Fibroblast of the conjunctiva (primary cell): ENCODE results near the gene TTC21B.

Experiments
- DNase-seq: peaks from one replicate; pipeline ENCODE4 v3.0.0-alpha.2; 2010; ENCODE audit warnings: low read depth

The TTC21B gene

DNA sequence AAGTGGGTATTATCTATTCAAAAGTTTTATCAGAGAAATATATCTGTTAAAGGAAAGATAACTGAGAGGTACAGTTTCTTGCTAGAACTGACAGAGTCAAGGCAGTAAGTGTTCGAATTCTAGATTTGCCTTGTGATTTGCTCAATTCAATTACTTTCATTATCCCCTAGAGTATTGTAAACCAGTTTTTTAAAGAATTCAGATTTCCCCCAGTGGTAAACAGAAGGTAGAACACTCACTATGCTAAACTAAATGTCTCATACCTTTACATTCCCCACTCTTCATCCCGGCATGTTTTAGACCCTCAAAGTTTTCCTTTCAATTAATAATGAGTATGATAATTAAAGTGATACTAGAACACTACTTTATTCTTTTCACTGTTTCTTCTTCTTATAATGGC is 28.6 kb downstream of the TTC21B start:
- DNase-seq = no peak

DNA sequence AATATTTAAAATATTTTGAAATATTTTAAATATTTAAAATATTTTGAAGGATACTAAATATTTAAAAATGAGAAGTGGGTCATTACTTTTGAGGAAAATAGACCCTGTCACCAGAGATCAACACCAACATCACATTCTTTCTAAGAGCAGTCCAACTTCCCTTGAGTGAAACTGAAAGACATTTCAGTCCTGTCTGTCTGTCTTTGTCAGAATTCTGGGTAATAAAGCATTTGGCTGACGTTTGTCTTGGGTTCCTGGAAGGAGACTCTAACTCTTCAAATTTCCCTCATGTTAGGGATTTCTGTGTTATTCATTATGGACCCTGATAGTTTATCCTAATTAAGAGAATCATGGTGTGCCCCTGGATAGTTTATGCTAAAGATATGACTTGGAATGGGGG is 32.8 kb downstream of the TTC21B start:
- no peak for DNase-seq

DNA sequence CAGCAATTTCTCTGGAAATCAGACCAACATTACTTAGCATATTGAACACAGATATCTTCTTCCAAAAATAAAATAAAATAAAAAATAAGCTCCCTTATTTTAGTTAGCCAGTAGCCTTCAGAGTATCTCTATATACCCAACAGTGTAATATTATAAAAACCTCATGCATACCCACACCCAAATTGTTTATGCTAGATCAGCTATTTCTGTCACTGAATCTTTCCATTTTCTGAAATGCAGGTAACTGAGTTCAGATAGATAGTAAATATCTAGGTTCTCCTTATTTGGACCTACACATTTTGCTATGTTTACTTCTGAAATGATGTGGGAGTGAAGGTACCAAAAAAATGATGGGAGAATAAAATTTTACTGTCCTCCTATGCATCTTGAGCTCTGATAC is 39.9 kb downstream of the TTC21B start:
- no peak for DNase-seq

DNA sequence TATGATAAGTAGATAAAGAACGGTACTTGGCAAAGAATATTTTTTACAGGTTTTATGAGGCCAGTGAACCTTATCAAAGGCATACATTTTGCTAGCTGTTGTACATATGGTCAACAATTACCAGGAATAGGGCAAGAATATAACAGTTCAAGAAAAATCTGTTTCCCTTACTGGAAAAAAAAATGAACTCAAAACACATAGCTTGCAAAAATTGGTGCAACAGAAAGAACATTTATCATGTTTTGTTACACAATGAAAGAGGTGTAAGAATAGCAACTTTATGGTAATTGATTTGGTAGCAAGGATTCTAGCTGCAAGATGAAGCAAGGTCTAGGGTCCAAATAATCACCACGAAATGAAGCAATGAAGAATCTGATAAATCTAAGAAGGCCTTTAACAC is 41.6 kb downstream of the TTC21B start:
- no peak for DNase-seq

DNA sequence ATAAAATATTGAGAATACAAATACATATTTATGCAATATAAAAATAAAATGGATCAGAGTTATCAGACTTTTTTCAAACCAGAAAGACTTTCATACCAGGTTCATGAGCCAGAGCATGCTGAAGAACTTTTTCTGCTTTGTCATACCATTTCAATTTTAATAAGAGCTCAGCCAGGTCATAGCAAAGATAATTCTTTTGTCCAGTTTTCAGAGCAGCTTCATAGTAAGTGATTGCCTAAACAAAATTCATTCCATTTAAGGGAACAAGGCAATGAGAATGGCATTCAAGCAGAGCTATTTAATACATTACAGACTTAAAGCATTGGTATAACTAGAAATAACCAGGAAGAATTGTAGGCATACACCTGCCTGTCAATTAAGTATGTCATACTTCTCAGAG is 42.3 kb downstream of the TTC21B start:
- no peak for DNase-seq

DNA sequence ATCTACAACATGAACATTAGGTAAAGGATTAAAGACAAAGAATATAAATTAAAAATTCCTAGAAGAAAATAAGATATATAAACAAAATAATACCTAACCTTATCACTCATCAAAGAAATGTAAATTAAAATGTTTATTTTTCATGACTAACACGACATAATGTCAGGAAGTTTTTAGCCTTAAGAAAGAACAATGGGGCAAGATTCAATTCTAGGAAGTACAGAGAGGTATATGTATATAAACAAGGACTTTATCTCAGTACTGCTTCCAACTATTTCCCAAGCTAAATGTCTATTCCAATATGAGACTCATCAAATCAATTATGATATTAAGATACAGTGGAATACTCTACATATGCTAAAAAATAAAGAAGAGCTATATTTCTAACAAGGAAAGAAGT is 44.1 kb downstream of the TTC21B start:
- DNase-seq = no peak

DNA sequence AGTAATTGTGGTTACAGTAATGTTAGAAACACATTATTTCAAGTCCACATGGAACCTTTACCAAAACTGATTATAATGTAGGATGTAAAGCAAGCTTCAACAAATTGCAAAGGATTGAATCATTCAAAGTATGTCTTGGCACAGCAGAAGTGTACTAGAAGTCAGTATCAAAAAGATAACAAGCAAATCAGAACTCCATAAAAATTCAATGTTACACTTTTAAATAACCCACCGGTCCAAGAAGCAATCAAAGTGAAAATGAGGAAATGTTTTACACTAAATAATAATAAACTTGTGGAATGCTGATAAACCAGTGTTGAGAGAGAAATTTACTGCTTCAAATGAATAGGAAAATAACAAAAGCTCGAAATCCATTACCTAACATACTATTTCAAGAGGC is 47.7 kb downstream of the TTC21B start:
- DNase-seq = peak; percentile 27

DNA sequence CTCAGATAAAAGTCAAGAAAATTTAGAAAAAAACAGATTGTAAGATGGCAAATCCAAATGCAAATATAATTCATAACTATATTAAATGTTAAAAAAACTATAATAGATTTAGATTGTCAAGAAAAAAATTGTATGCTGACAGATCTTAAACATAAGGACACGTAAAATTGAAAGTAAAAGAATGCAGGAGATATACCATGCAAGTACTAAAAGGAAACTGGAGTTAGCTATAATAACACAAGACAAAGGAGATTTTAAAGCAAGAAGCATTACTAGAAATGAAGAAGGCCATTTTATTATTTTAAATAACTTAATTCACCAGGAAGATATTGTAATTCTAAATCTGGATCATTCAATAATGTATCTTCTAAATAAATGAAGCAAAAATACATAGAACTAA is 48.3 kb downstream of the TTC21B start:
- no peak for DNase-seq

DNA sequence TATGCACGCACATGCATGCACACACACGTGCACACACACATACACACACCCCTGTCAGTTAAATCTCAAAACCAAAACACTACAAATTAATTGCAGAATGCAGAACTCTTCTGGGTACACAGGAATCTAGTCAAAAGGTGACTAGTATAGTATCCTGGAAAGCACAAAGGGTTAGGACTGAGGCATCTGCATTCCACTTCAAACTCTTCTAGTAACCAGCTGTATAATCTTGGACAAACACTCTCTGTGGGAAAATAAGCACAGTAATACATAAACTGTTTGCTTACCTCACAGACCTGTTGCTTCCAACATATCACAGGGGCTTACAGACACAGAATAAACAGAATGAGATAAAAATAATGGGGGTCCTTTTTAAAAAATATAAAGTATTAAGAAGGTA is 49.1 kb downstream of the TTC21B start:
- DNase-seq = no peak

DNA sequence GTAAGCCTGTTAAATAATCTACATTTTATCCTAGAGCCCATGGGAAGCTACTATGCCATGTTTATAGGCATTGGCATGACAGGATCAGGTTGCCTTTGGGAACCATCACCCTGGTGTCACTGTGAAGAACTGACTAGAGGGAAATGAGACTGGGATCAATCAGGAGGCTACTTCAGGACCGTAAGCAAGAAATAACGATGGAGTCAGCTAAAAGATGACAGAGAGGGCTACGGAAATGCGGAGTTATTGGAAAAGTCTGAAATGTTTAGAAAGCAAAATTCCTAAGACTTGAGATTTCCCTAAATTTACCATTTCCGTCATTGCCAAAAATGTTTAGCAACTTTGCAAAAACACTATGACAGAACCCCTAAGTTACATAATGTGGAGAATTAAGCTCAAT is 50.2 kb downstream of the TTC21B start:
- no peak for DNase-seq

DNA sequence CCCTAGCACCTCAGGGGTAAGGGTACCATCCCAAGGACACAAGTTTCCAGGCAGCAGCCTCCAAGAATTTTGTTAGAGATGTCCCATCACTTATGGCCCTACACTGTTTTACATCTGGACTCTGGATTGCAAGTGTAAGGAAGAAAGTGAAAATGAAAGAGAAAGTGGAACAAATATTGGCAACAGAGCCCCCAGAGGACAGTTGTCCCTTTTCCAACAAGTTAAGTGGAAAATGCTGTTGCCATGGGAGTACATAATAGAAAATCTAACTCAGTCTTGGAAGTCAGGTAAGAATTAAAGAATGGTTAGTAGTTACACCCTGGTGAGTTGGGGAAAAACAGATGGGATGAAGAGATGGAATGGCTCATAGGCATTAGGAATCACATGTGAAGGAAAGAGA is 50.6 kb downstream of the TTC21B start:
- peak; percentile 33 for DNase-seq

DNA sequence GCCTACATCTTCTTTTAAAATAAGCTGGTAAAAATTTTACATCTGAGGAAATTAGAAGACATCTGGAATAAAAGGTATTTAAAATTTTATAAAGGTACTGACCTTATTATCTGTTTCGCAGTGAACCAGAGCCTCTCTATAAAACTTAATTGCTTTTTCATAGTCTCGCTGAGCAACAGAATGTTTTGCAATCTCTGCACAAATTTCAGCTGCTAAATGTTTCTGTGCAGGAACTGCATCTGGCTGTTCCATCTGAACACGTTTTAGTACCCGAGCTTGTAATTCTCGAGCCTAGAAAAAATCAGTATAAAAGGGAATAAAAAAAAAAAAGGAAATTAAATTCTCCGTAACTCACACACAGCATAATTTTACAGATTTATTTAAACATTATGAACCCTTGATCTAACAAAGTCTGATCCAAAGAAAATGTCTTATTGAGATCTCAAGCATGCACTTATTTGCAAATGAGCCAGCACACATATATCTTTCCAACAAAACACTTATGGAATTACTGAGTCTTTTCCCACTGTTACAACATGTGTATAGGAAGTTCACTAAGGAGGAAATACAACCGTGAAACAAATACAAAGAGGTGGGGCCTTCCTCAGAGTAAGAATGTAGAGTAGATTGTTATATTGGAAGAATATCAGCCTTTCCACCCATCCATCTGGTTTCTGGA is 51.8 kb downstream of the TTC21B start:
- DNase-seq = no peak

DNA sequence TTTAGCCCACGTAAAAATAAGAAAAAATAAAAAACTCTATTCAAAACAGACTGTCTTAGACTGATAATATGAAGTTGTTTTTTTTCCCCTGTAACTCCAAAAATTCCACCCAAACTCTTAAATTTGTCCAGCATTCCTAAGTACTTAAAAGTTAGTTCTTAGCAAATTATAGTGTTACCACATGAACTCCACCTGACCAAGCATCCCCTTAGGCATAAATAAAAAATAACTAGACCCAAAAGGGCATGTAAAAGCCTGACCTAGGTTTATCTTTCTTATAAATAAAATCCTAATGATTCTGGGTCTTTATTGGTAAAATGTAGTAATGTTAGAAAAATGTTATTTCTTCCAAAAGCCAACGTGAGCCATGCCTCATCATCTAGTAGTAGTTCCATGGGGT is 54.3 kb downstream of the TTC21B start:
- DNase-seq = no peak

DNA sequence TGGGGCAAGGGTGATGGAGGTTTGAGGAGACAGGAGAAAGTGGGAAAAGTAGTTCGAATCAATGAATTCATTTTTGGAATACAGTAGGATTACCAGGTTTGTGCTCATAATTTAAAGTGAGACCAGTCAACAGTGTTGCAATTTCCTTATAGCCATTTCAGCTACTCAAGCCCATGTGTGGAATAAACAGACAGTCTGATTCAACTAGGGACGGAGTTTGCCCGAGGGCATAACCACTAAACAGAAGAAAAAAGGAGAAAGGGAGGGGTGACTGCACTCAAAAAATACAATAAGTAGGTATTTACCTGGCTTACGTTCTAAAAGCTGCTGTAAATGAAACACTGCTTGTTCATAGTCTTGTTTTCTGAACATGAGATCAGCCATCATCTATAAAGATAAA is 55.2 kb downstream of the TTC21B start:
- peak; percentile 10 for DNase-seq

DNA sequence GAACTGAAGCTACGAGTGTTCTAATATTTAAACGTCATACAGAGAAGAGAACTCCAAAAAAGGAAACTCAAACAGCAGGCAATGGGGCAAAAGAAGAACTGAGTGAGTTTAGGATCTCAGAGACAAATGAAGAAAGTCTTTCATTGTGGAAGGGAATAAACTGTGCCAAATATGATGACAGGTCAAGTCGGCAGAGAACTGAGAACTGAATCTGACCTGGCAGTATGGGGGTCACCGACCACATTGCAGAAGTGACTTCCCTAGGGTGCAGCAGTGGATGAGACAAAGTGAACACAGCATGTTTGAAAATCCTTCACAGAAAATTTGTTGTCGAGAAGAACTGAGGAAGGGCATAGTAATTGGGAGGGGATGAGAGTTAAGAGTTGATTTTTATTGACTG is 55.9 kb downstream of the TTC21B start:
- no peak for DNase-seq

DNA sequence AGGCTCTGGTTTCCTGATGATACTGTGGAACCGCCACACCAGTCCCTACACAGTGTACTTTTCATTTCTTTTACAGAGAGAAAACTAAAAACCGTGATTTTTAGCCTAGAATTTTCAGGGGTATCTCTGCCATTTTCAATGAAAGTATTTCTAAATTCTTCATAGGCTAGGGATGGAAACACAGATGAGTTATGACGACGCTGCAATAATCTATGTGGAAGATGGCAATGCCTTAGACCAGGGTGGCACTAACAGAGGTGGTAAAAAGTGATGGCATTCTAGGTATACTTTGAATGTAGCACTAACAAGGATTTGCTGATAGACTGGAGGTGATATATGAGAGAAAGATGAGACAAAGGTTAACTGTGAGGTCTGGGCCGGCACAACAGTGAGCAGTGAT is 56.5 kb downstream of the TTC21B start:
- DNase-seq = no peak

DNA sequence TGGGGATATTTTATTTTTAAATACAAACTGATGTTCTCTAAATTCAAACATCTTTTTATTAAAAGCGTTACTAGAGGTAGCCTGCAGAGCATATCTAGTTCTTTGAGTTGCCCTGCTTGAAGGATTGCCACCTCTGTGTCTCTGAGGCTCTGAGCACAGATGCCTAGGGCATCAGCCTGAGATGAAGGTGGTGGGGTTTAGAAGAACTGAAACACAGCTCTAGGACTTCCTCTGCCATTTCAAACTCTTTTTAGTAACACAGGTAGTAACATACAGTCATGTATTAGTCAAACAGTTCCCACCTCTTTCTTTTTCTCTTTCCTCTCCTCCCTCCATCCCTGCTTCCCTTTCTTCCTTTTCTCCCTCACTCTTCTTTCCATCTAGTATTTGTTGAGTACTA is 57.6 kb downstream of the TTC21B start:
- DNase-seq = no peak

DNA sequence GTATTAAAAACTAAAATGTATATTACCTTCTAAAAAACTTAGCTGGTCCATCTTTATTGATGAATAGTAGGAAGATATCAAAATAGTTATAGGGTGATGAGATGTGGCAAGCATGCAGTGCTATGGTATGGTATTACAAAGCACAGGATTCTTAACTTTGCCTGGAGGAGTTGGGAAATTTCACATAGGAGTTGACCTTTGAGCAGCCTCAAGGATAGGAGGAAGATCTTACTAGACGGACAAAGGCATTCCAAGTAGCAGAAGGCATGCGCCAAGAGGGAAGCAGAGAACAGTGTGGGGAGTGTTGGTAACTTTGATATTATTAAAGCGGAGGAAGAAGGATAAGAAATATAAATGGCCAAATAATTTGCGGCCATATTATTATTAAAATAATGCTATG is 60.0 kb downstream of the TTC21B start:
- DNase-seq = no peak

DNA sequence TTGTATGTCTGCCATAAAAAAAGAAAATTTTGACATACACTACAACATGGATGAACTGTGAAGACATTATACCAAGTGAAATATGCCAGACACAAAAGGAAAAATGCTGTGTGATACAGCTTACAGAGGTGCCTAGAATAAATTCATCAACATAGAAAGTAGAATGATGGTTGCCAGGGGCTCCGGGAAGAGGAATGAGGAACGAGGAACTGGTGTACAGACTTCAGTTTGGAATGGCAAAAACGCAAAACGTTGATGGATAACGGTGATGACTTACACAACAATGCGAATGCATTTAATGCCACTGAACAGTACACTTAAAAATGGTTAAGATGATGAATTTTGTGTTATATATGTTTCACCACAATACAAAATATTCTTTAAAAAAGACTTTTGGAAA is 61.0 kb downstream of the TTC21B start:
- no peak for DNase-seq

DNA sequence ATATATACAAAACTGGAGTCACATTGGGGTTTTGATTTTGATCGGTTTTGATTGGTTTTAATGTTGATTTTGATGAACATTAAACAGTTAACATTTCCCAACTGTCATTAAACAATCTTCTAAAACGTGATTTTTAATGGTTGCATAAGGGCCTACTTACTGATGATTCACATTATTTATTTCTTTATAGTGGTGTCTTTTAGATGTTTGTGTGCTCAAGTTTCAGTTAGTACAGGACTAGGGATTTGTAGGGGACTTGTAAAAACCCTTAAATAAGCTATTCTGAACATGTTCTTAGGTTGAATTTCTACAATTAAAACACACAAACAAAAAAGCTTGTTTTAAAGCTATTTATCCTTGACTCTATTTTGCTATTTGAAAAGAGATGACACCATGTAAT is 61.6 kb downstream of the TTC21B start:
- DNase-seq = no peak

DNA sequence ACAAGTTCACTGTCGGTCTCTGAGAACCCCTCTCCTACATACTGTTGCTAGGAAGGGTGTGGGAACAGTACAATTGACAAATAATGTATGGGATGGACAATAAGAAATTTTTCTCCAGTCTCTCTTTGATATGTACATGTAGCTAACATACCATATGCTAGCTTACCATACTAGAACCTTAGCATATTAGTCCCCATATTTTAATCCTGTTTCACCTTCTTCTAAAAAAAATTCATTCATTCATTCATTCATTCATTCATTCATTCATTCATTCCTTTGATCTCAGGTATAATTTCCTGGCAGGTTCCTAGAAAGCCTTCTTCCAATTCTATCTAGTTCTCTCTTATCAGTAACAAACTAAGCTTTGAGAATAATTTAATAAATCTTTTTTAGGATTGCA is 62.2 kb downstream of the TTC21B start:
- DNase-seq = no peak

DNA sequence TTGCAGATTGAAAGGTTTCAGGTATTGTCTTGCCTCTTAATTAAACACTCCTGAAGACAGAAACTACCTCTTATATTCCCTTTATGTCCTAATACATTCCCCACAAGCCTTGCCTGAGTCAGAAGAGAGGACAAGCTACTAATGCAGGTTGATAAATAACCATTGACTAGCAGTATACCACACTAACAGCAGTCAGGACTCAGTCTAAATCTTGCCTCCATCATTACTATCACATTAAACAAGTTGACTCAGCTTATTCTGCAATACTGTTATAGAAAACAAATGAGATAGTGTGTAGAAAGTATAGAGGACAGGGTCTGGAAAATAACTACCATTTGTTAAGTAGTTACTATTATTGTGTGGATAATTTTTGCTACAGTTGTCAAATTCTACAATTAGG is 63.8 kb downstream of the TTC21B start:
- no peak for DNase-seq

DNA sequence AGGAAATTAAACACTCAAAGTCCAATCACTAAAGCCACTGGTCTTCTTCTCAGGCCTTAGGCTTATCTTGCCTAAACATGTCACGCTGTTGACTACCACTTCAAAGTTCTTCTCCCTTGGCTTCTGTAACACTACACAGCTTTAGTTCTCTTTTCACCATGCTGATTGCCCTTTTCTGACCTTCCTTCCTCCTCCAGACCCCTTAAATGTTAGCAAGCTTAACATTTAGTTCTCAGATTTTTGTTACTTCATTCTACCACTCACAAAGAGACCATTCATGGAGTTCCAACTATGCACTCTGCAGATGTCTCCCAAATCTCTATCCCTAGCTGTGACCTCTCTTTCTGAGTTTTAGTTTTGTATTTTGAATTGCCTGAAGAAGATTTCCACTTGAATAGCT is 64.4 kb downstream of the TTC21B start:
- DNase-seq = no peak

DNA sequence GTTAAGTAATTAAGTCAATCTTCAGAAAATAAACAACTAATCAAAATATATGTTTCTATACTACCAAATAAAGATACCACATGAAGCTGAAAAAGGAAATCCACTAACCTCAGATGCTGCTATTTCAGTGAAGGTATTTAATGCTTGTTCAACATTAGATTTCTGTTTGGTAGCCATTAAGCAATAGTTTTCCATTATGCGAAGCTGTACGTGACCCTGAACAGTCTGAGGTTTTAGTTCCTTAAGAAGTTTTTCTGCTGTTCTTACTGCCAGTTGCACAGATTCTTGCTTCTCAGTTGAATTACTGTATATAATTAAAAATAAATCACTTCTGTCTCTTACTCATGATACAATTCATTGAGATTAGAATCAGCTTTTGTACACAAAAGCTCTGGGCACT is 65.4 kb downstream of the TTC21B start:
- no peak for DNase-seq
